Muscle of leg (tissue), 11 donors: ENCODE data around the gene DHDH. TPM values are rescaled to one million over a fixed set of nuclear protein-coding genes. Genes with fewer than 3 reads are reported as not detected.
"Not testable (repeated sequence)": the region's sequence is repeated elsewhere in the genome, so short reads cannot be mapped to it uniquely, and the experiment has no call there.

Source experiments
- DNase-seq: peaks from one replicate; pipeline ENCODE4 v3.0.0; 2013
- H3K27ac ChIP-seq: one replicate; pipeline ENCODE4 v1.5.1; 2013; ENCODE audit warnings: mild to moderate bottlenecking, low read length, control low read depth
- H3K27me3 ChIP-seq: one replicate; pipeline ENCODE4 v1.6.1; 2013; ENCODE audit warnings: low read length; ENCODE audit not compliant: control insufficient read depth, insufficient read depth
- H3K36me3 ChIP-seq: one replicate; pipeline ENCODE4 v1.6.1; 2013; ENCODE audit warnings: low read length; ENCODE audit not compliant: control insufficient read depth, insufficient read depth
- H3K4me1 ChIP-seq: one replicate; pipeline ENCODE4 v1.6.1; 2013; ENCODE audit warnings: low read length; ENCODE audit not compliant: control insufficient read depth, insufficient read depth
- H3K4me3 ChIP-seq: one replicate; pipeline ENCODE4 v1.5.1; 2013; ENCODE audit warnings: low read length, control low read depth
- H3K9me3 ChIP-seq: replicated peaks from 2 replicates; pipeline ENCODE4 v1.6.1; 2013; ENCODE audit warnings: low read depth, low read length; ENCODE audit not compliant: control insufficient read depth
- WGBS: methylation state at CpG from one replicate; pipeline ENCODE4 v1.1.5; 2013; ENCODE audit warnings: missing lambda C conversion rate; ENCODE audit not compliant: insufficient coverage; 5-methylcytosine and 5-hydroxymethylcytosine counted together
- polyA plus RNA-seq, 8 donors: library from polyadenylated mRNA; unstranded; fragments of 120-200 nt; gene quantifications; one replicate each; pipeline versions ENCODE4 v1.2.1 to v1.2.3, GENCODE V29; 2013; ENCODE audit warnings: inconsistent platforms in 1 of 8, low replicate concordance in 1 of 8; ENCODE audit not compliant: insufficient read length in 8 of 8, insufficient read depth in 1 of 8
- total RNA-seq: library from RNA; stranded (reverse); fragments of 120-200 nt; gene quantifications from one replicate; pipeline ENCODE4 v1.2.4, GENCODE V29; 2013

The DHDH gene
- total and polyA plus RNA-seq, 9 donors: 0.20 to 1.9 (median 0.40) TPM

GRCh38 chr19:48913114-48913889 is 20.2 kb upstream of the DHDH start:
- H3K4me3 ChIP-seq: no peak overlapping the region
- H3K36me3 ChIP-seq: peaks cover 80% of the 10 kb centered on the region
- H3K27me3 ChIP-seq: no peaks in the 10 kb centered on the region
- DNase-seq: no peak
- H3K27ac ChIP-seq: no peak overlapping the region
- H3K4me1 ChIP-seq: no peaks in the 10 kb centered on the region
- H3K9me3 ChIP-seq: no peaks in the 10 kb centered on the region
- WGBS: 79% methylated on average over 2 of the region's 9 CpGs

GRCh38 chr19:48914181-48914580 is 19.3 kb upstream of the DHDH start:
- no peak overlapping the region for H3K27ac ChIP-seq
- H3K27me3 ChIP-seq: no peaks in the 10 kb centered on the region
- no peaks in the 10 kb centered on the region for H3K9me3 ChIP-seq
- H3K4me3 ChIP-seq: no peak overlapping the region
- H3K4me1 ChIP-seq: no peaks in the 10 kb centered on the region
- peaks cover 82% of the 10 kb centered on the region for H3K36me3 ChIP-seq
- DNase-seq: no peak
- 87% methylated on average over 5 of the region's 8 CpGs for WGBS

- peaks cover 75% of the 10 kb centered on the region for H3K36me3 ChIP-seq
- no peaks in the 10 kb centered on the region for H3K4me1 ChIP-seq
- no CpG with 5 or more reads among the region's 8 CpGs for WGBS
- no peak overlapping the region for H3K27ac ChIP-seq
- H3K27me3 ChIP-seq: no peaks in the 10 kb centered on the region
- no peaks in the 10 kb centered on the region for H3K9me3 ChIP-seq
- DNase-seq: no peak
- no peak overlapping the region for H3K4me3 ChIP-seq
These were observed 17.7 kb upstream of the DHDH start for GRCh38 chr19:48915757-48916156.

- no peaks in the 10 kb centered on the region for H3K27me3 ChIP-seq
- no peaks in the 10 kb centered on the region for H3K9me3 ChIP-seq
- H3K4me3 ChIP-seq: no peak overlapping the region
- WGBS: 71% methylated on average over 6 of the region's 6 CpGs
- no peaks in the 10 kb centered on the region for H3K4me1 ChIP-seq
- DNase-seq: no peak
- H3K36me3 ChIP-seq: peaks cover 71% of the 10 kb centered on the region
- no peak overlapping the region for H3K27ac ChIP-seq
These were observed 15.4 kb upstream of the DHDH start for GRCh38 chr19:48918071-48918470.

- H3K4me3 ChIP-seq: no peak overlapping the region
- 79% methylated on average over 10 of the region's 18 CpGs for WGBS
- peaks cover 68% of the 10 kb centered on the region for H3K36me3 ChIP-seq
- H3K27me3 ChIP-seq: no peaks in the 10 kb centered on the region
- H3K4me1 ChIP-seq: no peaks in the 10 kb centered on the region
- H3K27ac ChIP-seq: no peak overlapping the region
- no peak for DNase-seq
- no peaks in the 10 kb centered on the region for H3K9me3 ChIP-seq
These were observed 14.7 kb upstream of the DHDH start for GRCh38 chr19:48918801-48919247.

- H3K36me3 ChIP-seq: peaks cover 65% of the 10 kb centered on the region
These were observed 14.2 kb upstream of the DHDH start for GRCh38 chr19:48919271-48919670.

GRCh38 chr19:48920949-48921348 is 12.6 kb upstream of the DHDH start:
- no peak for DNase-seq
- no peaks in the 10 kb centered on the region for H3K9me3 ChIP-seq
- H3K4me1 ChIP-seq: no peaks in the 10 kb centered on the region
- WGBS: 81% methylated on average over 10 of the region's 10 CpGs
- no peak overlapping the region for H3K27ac ChIP-seq
- H3K27me3 ChIP-seq: no peaks in the 10 kb centered on the region
- H3K36me3 ChIP-seq: peaks cover 51% of the 10 kb centered on the region
- no peak overlapping the region for H3K4me3 ChIP-seq

More at GRCh38 chr19:48919271-48919670, 14.2 kb upstream of the DHDH start:
- not testable (repeated sequence) for H3K27me3 ChIP-seq, H3K4me3 ChIP-seq, H3K27ac ChIP-seq, H3K4me1 ChIP-seq, H3K9me3 ChIP-seq, DNase-seq
- WGBS: no CpG with 5 or more reads among the region's 8 CpGs

- Histone ChIP-seq H3K27me3 (no peaks in the 10 kb centered on the region), H3K4me1 (no peaks in the 10 kb centered on the region), H3K4me3 (no peak overlapping the region), H3K36me3 (peaks cover 46% of the 10 kb centered on the region), H3K9me3 (no peaks in the 10 kb centered on the region), H3K27ac (no peak overlapping the region)
- DNase-seq: no peak
- 92% methylated on average over 8 of the region's 12 CpGs for WGBS
These were observed 11.6 kb upstream of the DHDH start for GRCh38 chr19:48921721-48922500.

GRCh38 chr19:48922548-48923490 is 10.7 kb upstream of the DHDH start:
- Histone ChIP-seq H3K27me3 (no peaks in the 10 kb centered on the region), H3K36me3 (peaks cover 44% of the 10 kb centered on the region)

More at GRCh38 chr19:48922548-48923490, 10.7 kb upstream of the DHDH start:
- Histone ChIP-seq H3K4me3 (no peak overlapping the region), H3K9me3 (no peaks in the 10 kb centered on the region), H3K27ac (no peak overlapping the region), H3K4me1 (no peaks in the 10 kb centered on the region)
- WGBS: 81% methylated on average over 12 of the region's 18 CpGs
- no peak for DNase-seq
